Epithelial cell of esophagus (primary cell): ENCODE measurements around the gene EGFLAM.

ENCODE experiments used
- DNase-seq: peaks from one replicate; pipeline ENCODE4 v3.0.0; 2010; ENCODE audit warnings: low read depth
- H3K4me3 ChIP-seq: 2 replicates; pipeline ENCODE4 v1.5.1; 2011; ENCODE audit warnings: mild to moderate bottlenecking, low read length, control low read depth
- CTCF ChIP-seq: IDR thresholded peaks from 2 replicates; pipeline ENCODE4 v1.5.1; 2011; ENCODE audit warnings: low read depth, mild to moderate bottlenecking, low read length, control low read depth, inconsistent platforms; ENCODE audit not compliant: insufficient read depth; ENCODE audit errors: missing control alignments

EGFLAM gene

DNA sequence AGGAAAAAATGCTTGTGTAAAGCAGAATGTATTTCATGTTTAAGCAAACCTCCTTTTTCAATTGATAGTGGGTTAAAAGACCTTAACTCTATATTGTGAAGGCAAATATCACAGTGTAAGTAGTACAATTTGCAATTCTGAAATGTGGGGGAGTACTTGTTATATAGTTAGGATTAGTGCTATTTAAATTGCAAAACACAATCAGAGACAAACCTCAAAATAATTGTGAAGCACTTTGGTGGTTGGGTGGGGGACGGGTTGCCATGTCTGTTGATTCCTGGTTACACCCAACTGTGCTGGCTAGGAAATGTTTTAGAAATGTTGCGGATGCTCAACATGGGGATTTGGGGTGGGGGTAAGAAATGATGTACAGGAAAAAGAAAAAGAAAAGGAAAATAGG, 37.4 kb downstream of the EGFLAM start:
- DNase-seq = no peak
- no peak for TF ChIP-seq CTCF
- H3K4me3 ChIP-seq = no peak overlapping the region

- no peak for TF ChIP-seq CTCF
- DNase-seq = no peak
Observed at GRCh38 chr5:38297830-38298608, 39.7 kb downstream of the EGFLAM start.

DNA sequence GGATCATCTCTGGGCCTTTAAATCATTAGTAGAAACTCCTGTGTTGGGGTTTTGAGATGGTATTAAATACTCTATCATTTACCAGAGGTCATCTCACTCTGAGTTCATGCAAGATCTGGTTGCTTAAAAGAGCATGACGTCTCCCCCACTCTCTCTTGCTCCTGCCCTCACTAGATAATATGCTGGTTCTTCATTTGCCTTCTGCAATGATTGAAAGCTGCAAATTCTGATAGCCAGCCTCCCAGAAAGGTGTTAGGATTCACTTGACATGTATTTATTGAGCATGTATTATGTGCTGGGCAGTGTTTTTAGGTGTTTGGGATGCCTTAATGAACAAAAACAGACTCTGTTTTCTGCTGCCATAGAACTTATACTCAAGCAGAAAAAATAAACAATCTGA, 41.2 kb downstream of the EGFLAM start:
- TF ChIP-seq CTCF = no peak

More at GRCh38 chr5:38297830-38298608, 39.7 kb downstream of the EGFLAM start:
- no peak overlapping the region for H3K4me3 ChIP-seq

DNA sequence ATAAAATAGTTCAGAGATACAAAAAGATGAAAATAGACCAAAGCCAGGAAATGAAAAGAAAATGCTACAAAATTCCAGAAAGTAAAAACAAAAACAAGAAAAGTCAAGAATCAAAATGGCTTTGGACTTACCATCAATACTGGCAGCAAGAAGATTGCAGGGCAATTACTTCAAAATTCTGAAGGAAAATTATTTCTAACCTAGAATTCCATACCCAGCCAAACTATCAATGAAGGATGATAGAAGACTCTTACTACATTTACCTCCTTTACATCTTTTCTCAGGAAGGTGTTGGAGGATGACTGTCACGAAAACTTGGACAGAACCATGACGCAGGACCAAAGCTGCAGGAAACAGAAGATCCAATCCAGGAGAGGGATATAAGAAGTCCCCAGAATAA, 46.8 kb downstream of the EGFLAM start:
- no peak overlapping the region for H3K4me3 ChIP-seq
- no peak for TF ChIP-seq CTCF
- no peak for DNase-seq

More for the DNA sequence above, 41.2 kb downstream of the EGFLAM start:
- no peak for DNase-seq
- no peak overlapping the region for H3K4me3 ChIP-seq

- no peak for TF ChIP-seq CTCF
Observed at GRCh38 chr5:38307845-38308244, 49.5 kb downstream of the EGFLAM start.

DNA sequence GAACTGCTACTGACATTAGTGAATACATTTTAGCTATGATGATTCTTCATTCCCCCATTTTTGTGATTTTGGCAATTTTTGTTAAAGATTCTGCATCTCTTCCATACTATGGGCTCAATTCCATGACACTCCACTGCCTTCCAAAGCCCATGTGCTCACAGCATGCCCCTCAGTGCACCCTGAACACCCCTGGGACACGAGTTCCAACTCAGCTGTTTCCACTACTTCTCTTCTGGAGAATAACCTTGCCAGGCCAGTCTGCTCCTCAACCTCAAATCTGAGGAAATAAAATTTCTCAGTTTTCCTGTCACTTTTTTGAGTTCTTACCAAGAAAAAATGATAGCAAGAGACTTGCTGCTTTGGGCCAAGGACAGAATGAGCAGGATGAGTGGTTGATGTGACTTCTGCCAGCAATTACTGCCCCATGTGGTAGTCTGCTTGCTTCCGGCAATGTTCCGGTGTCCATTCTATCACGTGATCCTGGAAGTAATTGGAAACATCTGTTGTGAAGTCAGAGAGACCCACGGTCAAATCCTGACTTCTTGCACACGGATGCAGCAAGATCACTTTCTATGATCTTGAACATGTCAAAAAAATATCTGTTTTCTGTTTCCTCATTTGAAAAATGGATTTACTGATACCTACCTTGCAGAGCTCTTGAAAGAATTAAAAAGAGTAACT, 58.3 kb downstream of the EGFLAM start:
- no peak for TF ChIP-seq CTCF
- DNase-seq = no peak
- H3K4me3 ChIP-seq = no peak overlapping the region

More at GRCh38 chr5:38307845-38308244, 49.5 kb downstream of the EGFLAM start:
- no peak overlapping the region for H3K4me3 ChIP-seq
- DNase-seq = no peak
